Spleen (tissue), 7 donors: ENCODE measurements around the gene ORAI3.

Experiments used
- POLR2A ChIP-seq, 3 donors: fragments of 450-650 bp; IDR thresholded peaks; one replicate each; pipeline ENCODE4 v1.5.1; 2017; ENCODE audit warnings: antibody characterized with exemption in 3 of 3, mild to moderate bottlenecking in 1 of 3
- TF ChIP-seq, protein P1 (sequence below), 11 experiments: fragments of 200-600 bp in 7 of 11; fragments of 450-650 bp in 4 of 11; sonication (generic) in 4 of 11; IDR thresholded peaks in 8 of 11; conservative IDR thresholded peaks in 3 of 11; 1 replicate in 7 of 11; 2 replicates in 4 of 11; pipeline versions ENCODE4 v1.4.0 to v1.8.0; 2016 to 2021; ENCODE audit warnings: antibody characterized with exemption in 11 of 11, inconsistent platforms in 4 of 11, mild to moderate bottlenecking in 1 of 11
- donor health status: DM: no; HTN: no; CAD: no; lungs with moderate emphysema.
- donor health status: DM: no; HTN: no; CAD: no.
- donor health status: DM: no; HTN: no; CAD: no.

DNA sequence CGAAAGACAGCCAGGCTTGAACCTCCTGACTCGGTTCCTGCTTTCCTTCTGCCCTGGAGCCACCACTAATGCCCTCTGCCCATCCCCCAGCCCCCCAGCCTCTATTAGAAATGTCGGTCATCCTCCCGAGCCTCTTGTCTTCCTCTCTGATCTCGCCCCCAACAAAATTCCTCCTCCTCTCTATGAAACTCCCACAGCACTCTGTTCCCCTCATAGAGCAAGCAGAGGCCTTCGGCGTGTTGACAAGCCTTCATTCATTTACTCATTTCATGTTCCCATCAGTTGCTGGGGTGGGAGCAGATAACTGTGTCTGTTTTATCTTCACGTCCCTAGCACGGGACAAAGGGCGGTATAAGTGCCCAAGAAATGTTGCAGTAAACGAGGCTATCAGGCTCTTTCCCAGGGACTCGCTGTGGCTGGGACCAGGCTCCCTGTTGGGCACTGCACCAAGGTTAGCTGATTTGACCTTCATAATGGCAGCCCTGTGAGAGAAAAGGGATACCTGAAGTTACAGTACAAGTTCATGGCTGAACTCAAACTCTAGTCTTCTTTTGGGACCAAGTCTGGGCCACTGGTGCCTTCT is 17.7 kb upstream of the ORAI3 start:
- TF ChIP-seq, protein P1, sequence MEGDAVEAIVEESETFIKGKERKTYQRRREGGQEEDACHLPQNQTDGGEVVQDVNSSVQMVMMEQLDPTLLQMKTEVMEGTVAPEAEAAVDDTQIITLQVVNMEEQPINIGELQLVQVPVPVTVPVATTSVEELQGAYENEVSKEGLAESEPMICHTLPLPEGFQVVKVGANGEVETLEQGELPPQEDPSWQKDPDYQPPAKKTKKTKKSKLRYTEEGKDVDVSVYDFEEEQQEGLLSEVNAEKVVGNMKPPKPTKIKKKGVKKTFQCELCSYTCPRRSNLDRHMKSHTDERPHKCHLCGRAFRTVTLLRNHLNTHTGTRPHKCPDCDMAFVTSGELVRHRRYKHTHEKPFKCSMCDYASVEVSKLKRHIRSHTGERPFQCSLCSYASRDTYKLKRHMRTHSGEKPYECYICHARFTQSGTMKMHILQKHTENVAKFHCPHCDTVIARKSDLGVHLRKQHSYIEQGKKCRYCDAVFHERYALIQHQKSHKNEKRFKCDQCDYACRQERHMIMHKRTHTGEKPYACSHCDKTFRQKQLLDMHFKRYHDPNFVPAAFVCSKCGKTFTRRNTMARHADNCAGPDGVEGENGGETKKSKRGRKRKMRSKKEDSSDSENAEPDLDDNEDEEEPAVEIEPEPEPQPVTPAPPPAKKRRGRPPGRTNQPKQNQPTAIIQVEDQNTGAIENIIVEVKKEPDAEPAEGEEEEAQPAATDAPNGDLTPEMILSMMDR (IDR thresholded peaks at IDR 0.05 in 8 of 11, conservative IDR thresholded peaks at IDR 0.05 in 3 of 11) = no peak
- TF ChIP-seq POLR2A (IDR thresholded peaks at IDR 0.05) = no peak
